ENCODE measurements around the gene R3HDM2.

R3HDM2 gene

DNA sequence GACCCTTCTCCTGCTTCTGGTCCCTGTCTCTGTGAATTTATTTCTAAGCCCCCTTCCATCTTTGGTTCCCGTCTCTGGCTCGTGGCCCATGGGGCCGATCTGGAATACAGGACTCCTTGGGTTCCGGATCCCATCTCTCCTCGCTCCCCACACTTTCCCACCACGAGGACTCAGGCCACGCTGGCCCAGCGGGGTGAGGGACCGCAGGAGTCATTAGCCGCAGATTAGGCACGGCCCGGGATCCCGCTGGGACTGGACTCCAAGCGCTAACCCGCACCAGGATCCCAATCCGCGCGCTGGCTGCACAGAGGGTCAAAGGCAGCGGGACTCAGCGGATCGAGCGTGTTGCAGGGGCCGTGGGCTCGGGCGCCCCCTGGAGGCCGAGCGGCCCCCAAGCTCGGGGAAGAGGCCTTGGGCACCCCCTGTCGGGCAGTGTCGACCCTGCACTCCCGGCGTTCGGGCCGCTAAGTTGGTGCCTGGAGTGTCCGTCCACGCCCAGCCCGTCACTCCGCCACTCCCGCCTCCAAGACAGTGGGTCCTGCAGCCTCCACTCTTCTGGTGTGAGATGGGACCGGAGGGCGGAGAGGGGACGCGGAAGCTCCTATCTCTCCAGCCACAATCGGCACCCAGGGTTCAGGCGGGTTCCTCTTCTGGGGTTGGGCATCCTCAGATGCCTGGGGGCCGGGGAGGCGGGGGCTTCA lies 191.8 kb downstream of the R3HDM2 start:
- in situ Hi-C loops (cut with MboI; ENCODE audit: low sequenced_read_pairs): no loop called here
- Histone ChIP-seq H3K36me3 (replicated peaks) (peaks cover 18% of the 10 kb centered on the region), H3K9me3 (no peaks in the 10 kb centered on the region), H3K27me3 (ENCODE audit: low read depth) (no peaks in the 10 kb centered on the region), H3K4me3 (peak overlapping the region; percentile 54), H3K4me1 (peaks cover 22% of the 10 kb centered on the region)
- peak; percentile 80 to 93 for DNase-seq (ENCODE audit: low spot score in 2 of 2)

- Histone ChIP-seq H3K4me3 (peak overlapping the region; percentile 54), H3K4me1 (peaks cover 22% of the 10 kb centered on the region), H3K9me3 (no peaks in the 10 kb centered on the region), H3K27me3 (ENCODE audit: low read depth) (no peaks in the 10 kb centered on the region), H3K36me3 (replicated peaks) (peaks cover 26% of the 10 kb centered on the region)
- peak in 1 of 2 experiments; percentile 40 for DNase-seq (ENCODE audit: low spot score in 2 of 2)
- in situ Hi-C loops (cut with MboI; ENCODE audit: low sequenced_read_pairs): no loop called here
These were observed 192.7 kb downstream of the R3HDM2 start for GRCh38 chr12:57237932-57238853.

GRCh38 chr12:57237596-57237931 lies 193.3 kb downstream of the R3HDM2 start:
- Histone ChIP-seq H3K4me3 (no peak overlapping the region), H3K27me3 (ENCODE audit: low read depth) (no peaks in the 10 kb centered on the region), H3K4me1 (peaks cover 20% of the 10 kb centered on the region), H3K36me3 (replicated peaks) (peaks cover 32% of the 10 kb centered on the region), H3K9me3 (no peaks in the 10 kb centered on the region)
- in situ Hi-C loops (cut with MboI; ENCODE audit: low sequenced_read_pairs): no loop called here
- DNase-seq (ENCODE audit: low spot score in 2 of 2): no peak

DNA sequence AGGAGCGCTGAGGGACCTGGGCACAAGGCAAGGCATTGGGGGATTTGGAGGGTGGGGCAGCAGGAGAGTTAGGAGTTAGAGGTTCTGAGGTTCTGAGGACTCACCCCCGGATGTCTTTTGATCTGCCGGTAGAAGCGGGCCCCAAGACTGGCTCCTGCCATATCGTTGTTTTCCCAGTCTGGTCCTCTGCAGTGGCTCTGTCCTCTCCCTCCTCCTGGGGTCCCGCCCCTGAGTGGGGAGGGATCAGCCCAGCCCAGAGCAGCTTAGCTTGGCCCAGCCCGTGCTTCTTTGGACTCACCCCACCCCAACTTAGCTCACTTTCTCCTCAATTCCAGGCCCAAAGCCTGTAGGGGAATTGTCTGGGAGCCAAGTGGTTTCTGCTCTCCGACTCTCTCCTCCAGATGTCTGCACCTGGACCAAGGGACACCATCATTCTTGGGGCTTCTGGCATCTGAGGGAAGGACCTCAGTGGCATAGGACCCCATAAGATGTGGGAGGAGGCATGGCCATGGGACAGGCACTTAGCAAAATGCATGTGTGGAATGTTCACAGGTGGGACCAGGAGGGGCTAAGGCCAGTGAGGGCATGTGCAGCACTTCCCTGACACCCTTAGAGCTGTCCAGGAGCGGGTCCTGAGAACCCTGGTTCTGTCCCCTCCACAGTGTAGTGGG lies 193.8 kb downstream of the R3HDM2 start:
- H3K4me3 ChIP-seq: no peak overlapping the region
- peak in 1 of 2 experiments; percentile 45 for DNase-seq (ENCODE audit: low spot score in 2 of 2)
- H3K27me3 ChIP-seq (ENCODE audit: low read depth): no peaks in the 10 kb centered on the region
- peaks cover 20% of the 10 kb centered on the region for H3K4me1 ChIP-seq
- H3K36me3 ChIP-seq (replicated peaks): peaks cover 37% of the 10 kb centered on the region
- in situ Hi-C loops (cut with MboI; ENCODE audit: low sequenced_read_pairs): no loop called here
- H3K9me3 ChIP-seq: no peaks in the 10 kb centered on the region

DNA sequence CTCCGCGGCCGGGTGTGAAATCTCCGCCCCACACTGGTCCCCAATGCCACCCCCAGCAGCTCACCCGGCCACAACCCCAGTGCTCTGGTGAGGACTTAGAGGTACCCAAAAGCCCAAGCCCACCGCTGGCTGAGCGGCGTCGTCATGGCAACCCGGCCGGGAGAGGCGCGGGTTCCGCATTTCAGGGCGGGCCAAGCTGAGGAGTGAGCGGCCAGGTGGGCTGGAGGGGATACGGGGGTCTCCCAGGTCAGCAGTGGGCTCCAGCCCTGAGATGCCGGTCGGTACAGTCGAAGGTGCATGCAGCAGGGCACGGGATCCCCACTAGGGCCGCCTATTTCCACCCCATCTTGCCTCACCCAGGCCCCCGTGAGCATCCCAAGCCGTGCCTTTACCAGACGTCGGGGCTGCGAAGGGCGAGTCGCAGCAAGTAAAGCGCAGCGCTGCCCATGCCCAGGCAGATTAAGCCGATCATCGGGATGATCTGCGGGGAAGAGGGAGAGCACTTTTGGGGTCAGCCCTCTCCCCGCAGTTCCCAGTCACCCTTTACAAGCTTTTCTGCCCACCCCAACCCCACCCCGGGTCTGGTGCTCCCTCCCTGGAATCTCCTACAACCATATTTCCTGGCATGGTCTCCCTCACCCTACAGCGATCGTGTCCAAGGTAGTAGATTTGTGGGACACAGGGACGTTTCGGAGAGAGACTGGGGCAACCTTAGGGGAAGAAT lies 194.5 kb downstream of the R3HDM2 start:
- no peak for DNase-seq (ENCODE audit: low spot score in 2 of 2)
- H3K9me3 ChIP-seq: no peaks in the 10 kb centered on the region
- in situ Hi-C loops (cut with MboI; ENCODE audit: low sequenced_read_pairs): no loop called here
- no peaks in the 10 kb centered on the region for H3K27me3 ChIP-seq (ENCODE audit: low read depth)
- H3K4me3 ChIP-seq: no peak overlapping the region
- peaks cover 44% of the 10 kb centered on the region for H3K36me3 ChIP-seq (replicated peaks)
- H3K4me1 ChIP-seq: peaks cover 20% of the 10 kb centered on the region

GRCh38 chr12:57235728-57236131 lies 195.1 kb downstream of the R3HDM2 start:
- Histone ChIP-seq H3K27me3 (ENCODE audit: low read depth) (no peaks in the 10 kb centered on the region), H3K4me1 (peaks cover 15% of the 10 kb centered on the region), H3K36me3 (replicated peaks) (peaks cover 50% of the 10 kb centered on the region), H3K4me3 (no peak overlapping the region), H3K9me3 (no peaks in the 10 kb centered on the region)
- in situ Hi-C loops (cut with MboI; ENCODE audit: low sequenced_read_pairs): no loop called here
- no peak for DNase-seq (ENCODE audit: low spot score in 2 of 2)

DNA sequence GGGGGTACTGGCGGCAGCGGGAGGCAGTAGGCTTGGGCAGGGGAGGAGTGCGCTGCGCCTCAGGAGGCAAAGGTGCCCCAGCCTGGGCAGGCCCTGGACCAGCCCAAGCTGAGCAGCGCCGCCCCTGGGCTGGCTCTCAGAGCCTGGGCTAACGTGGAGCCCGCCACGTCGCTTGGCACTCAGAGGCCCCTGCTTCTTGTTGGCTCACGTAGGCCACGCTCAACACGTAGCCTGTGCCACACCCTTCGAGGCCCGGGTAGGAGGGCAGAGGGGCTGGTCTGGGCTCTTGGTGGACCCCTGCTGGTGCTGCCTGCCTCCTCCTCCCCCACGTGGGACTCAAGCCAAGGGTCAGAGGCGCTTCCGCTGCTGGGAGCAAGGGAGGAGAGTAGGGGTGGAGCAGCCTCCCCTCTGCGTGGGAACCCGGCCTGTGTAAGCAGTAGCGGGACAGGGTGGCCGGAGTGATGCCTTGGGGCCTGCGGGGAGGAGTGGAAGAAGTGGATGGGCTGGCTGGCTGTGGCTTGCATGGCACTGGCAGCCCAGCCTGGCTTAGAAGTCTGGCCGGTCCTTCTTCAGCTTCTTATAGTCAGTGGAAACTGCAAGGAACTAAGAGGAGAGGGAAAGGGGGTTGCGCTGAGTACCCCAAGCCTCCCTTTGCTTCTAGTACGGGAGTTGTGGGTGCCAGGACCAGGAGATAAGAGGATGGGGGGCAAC lies 195.7 kb downstream of the R3HDM2 start:
- Histone ChIP-seq H3K27me3 (ENCODE audit: low read depth) (no peaks in the 10 kb centered on the region), H3K4me1 (peaks cover 12% of the 10 kb centered on the region), H3K4me3 (no peak overlapping the region), H3K9me3 (no peaks in the 10 kb centered on the region), H3K36me3 (replicated peaks) (peaks cover 56% of the 10 kb centered on the region)
- peak in 1 of 2 experiments; percentile 36 for DNase-seq (ENCODE audit: low spot score in 2 of 2)
- in situ Hi-C loops (cut with MboI; ENCODE audit: low sequenced_read_pairs): no loop called here

DNA sequence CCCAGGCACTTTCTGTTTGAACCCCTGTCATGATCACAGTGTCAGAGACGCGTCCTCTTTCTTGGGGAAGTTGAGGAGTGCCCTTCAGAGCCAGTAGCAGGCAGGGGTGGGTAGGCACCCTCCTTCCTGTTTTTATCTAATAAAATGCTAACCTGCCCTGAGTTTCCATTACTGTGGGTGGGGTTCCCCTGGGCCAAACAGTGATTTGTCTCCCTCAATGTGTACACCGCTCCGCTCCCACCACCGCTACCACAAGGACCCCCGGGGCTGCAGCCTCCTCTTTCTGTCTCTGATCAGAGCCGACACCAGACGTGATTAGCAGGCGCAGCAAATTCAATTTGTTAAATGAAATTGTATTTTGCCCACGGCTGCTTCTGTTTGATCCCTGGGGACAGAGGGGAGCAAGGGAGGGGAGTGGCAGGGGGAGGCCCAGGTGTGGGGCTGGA lies 196.2 kb downstream of the R3HDM2 start:
- Histone ChIP-seq H3K4me3 (no peak overlapping the region), H3K36me3 (replicated peaks) (peaks cover 60% of the 10 kb centered on the region), H3K27me3 (ENCODE audit: low read depth) (no peaks in the 10 kb centered on the region), H3K9me3 (no peaks in the 10 kb centered on the region), H3K4me1 (peaks cover 11% of the 10 kb centered on the region)
- DNase-seq (ENCODE audit: low spot score in 2 of 2): no peak
- in situ Hi-C loops (cut with MboI; ENCODE audit: low sequenced_read_pairs): no loop called here

- in situ Hi-C loops (cut with MboI; ENCODE audit: low sequenced_read_pairs): no loop called here
- H3K4me1 ChIP-seq: peaks cover 8% of the 10 kb centered on the region
- H3K9me3 ChIP-seq: no peaks in the 10 kb centered on the region
- H3K36me3 ChIP-seq (replicated peaks): peaks cover 60% of the 10 kb centered on the region
- no peak for DNase-seq (ENCODE audit: low spot score in 2 of 2)
- no peak overlapping the region for H3K4me3 ChIP-seq
- no peaks in the 10 kb centered on the region for H3K27me3 ChIP-seq (ENCODE audit: low read depth)
These were observed 196.6 kb downstream of the R3HDM2 start for GRCh38 chr12:57234233-57234570.

DNA sequence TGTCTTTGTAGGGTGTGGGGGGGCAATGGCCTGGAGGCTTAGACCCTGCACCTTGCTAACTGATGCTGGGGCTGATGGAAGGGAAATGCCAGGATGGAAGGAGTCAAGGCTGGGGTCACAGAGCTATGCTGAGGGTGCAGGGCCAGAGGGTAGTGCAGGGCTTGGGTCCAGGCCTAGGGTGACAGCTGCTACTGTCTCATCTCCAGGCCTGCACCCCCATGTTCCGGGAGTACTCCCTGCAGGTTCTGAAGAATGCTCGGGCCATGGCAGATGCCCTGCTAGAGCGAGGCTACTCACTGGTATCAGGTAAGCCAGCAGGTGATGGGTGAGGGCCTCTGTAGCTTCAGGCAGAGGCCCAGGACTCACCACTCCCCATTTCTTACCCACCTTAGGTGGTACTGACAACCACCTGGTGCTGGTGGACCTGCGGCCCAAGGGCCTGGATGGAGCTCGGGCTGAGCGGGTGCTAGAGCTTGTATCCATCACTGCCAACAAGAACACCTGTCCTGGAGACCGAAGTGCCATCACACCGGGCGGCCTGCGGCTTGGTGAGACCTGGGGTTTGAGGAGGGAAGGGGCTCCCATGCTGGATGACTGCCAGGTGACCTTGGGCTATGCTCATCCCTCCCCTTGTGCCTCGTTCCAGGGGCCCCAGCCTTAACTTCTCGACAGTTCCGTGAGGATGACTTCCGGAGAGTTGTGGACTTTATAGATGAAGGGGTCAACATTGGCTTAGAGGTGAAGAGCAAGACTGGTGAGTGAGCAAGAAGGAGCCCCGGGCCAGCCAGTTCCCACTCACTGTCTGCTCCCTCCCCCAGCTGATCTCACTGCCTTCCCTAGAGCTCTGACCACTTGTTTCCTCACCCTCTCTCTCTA lies 197.2 kb downstream of the R3HDM2 start:
- Histone ChIP-seq H3K9me3 (no peaks in the 10 kb centered on the region), H3K36me3 (replicated peaks) (peaks cover 60% of the 10 kb centered on the region), H3K4me3 (no peak overlapping the region), H3K27me3 (ENCODE audit: low read depth) (no peaks in the 10 kb centered on the region), H3K4me1 (peaks cover 8% of the 10 kb centered on the region)
- in situ Hi-C loops (cut with MboI; ENCODE audit: low sequenced_read_pairs): no loop called here
- no peak for DNase-seq (ENCODE audit: low spot score in 2 of 2)

DNA sequence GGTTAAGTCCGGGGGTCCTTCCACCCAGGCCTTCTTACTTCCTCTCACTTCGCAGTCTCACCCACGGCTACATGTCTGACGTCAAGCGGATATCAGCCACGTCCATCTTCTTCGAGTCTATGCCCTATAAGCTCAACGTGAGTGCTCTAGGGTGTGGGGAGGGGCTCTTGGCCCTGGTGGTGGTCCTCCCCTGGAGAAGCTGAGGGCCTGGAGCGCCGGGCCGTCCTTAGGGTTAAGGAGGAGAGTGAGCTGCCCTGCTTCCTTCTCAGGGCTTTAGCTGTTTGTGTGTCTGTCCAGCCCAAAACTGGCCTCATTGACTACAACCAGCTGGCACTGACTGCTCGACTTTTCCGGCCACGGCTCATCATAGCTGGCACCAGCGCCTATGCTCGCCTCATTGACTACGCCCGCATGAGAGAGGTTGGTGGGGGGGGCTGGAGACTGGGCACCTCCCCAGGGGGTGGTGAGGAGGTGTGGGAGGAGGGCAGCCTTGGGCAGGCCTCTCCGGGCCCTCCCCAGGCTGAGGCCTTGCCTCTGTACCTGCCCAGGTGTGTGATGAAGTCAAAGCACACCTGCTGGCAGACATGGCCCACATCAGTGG lies 198.6 kb downstream of the R3HDM2 start:
- H3K36me3 ChIP-seq (replicated peaks): peaks cover 60% of the 10 kb centered on the region
- no peaks in the 10 kb centered on the region for H3K9me3 ChIP-seq
- DNase-seq (ENCODE audit: low spot score in 2 of 2): no peak
- H3K4me3 ChIP-seq: no peak overlapping the region; the same call in 1 of the 2 replicates
- in situ Hi-C loops (cut with MboI; ENCODE audit: low sequenced_read_pairs): no loop called here
- H3K27me3 ChIP-seq (ENCODE audit: low read depth): no peaks in the 10 kb centered on the region
- H3K4me1 ChIP-seq: peaks cover 4% of the 10 kb centered on the region; the same call in 1 of the 2 replicates

Measured in HAP-1 (cell line).